ENCODE measurements around the gene ZNF622.
"Not testable (repeated sequence)": the region's sequence is repeated elsewhere in the genome, so short reads cannot be mapped to it uniquely, and the experiment has no call there.

The ZNF622 gene

DNA sequence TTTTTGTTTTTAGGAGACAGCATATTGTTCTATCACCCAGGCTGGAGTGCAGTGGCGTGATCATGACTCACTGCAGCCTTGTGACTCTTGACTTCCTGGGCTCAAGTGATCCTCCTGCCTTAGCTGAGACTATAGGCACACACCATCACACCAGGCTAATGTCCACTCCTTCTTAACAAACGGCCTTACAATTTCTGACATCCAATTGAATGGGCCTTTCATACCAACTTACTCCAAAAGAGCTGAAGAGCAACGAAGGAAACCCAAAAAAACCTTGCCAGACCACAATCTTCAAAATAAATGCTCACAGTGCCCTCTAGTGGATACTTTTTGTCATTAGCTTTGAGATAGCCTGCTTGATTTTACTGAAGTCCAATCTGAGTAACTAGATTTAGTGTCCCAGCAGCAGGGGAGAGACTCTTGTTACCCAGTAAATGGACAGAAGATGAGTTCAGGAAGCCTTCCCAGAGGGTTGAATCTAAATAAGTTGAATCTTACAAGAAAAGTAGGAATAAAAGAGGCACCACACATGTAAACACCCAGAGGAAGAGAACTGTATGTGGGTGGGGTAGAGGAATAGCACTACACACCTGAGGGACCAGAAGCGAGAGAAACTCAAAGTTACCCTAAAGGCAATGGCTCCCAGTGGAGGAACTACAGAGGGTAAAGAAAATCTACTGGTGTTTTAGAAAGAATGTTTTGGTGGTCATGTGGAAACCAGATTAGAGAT lies 9.3 kb downstream of the ZNF622 start:
- peaks cover 65% of the 10 kb centered on the region for H3K36me3 ChIP-seq (ENCODE audit: insufficient read depth, insufficient read length, low read length)
- no peak overlapping the region for H3K9ac ChIP-seq (ENCODE audit: insufficient read length, low read depth)
- H3K4me1 ChIP-seq (ENCODE audit: insufficient read depth, insufficient read length): peaks cover 2% of the 10 kb centered on the region
- H3K27me3 ChIP-seq (ENCODE audit: insufficient read depth, insufficient read length): no peaks in the 10 kb centered on the region
- no peak overlapping the region for H3K4me3 ChIP-seq (ENCODE audit: insufficient read length, low read depth)
- TF ChIP-seq ZNF274 (IDR thresholded peaks at IDR 0.05; ENCODE audit: low read depth, low read length) (no peak), SUZ12 (IDR thresholded peaks at IDR 0.05; ENCODE audit: extremely low read depth, insufficient read depth, insufficient read length) (no peak), YY1 (IDR thresholded peaks at IDR 0.05; ENCODE audit: insufficient read depth, insufficient read length) (no peak)
- peak; percentile 54 for DNase-seq (ENCODE audit: low read depth, low spot score)
- no peaks in the 10 kb centered on the region for H3K9me3 ChIP-seq (ENCODE audit: insufficient read depth, low read length)

DNA sequence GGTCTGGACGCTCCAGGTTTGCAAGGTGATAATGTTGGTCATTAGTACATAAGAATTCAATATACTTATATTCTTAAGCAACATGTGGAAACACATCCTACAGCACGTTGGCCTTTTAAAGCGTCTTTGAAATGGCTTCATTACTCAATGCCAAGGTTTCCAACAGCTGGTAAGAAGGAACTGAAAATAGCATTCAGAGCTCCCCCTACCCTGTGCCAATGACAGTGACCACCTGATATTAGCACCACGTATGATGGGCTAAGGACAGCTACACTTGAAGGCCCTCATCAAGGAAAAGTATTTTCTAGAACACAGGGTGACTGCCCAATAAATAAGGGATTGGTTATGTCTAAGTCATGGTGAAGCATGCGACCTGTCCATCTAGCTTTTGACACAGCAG lies 9.9 kb downstream of the ZNF622 start:
- H3K4me3 ChIP-seq (ENCODE audit: insufficient read length, low read depth): no peak overlapping the region
- H3K9ac ChIP-seq (ENCODE audit: insufficient read length, low read depth): no peak overlapping the region
- DNase-seq (ENCODE audit: low read depth, low spot score): no peak
- peaks cover 68% of the 10 kb centered on the region for H3K36me3 ChIP-seq (ENCODE audit: insufficient read depth, insufficient read length, low read length)
- TF ChIP-seq YY1 (IDR thresholded peaks at IDR 0.05; ENCODE audit: insufficient read depth, insufficient read length) (no peak), SUZ12 (IDR thresholded peaks at IDR 0.05; ENCODE audit: extremely low read depth, insufficient read depth, insufficient read length) (no peak), ZNF274 (IDR thresholded peaks at IDR 0.05; ENCODE audit: low read depth, low read length) (no peak)
- peaks cover 2% of the 10 kb centered on the region for H3K4me1 ChIP-seq (ENCODE audit: insufficient read depth, insufficient read length)
- H3K27me3 ChIP-seq (ENCODE audit: insufficient read depth, insufficient read length): no peaks in the 10 kb centered on the region
- H3K9me3 ChIP-seq (ENCODE audit: insufficient read depth, low read length): no peaks in the 10 kb centered on the region

DNA sequence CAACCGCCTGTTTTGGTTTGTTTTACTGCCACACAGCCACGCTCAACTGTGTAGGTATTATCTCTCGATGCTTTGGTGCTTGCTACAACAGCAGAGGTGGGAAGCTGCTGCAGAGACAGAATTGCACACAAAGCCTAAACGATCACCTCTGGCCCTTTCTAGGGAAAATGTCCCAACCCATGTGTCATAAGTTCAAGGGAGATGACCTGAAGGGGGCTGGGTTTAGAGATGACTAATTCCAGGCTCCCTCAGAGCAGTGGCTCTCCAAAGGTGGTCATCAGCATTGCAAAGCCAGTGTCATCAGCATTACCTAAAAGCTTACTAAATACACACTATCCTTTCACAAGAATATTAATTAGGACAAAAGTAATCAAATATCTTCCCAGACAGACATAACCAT lies 10.9 kb downstream of the ZNF622 start:
- no peaks in the 10 kb centered on the region for H3K9me3 ChIP-seq (ENCODE audit: insufficient read depth, low read length)
- H3K4me1 ChIP-seq (ENCODE audit: insufficient read depth, insufficient read length): peaks cover 2% of the 10 kb centered on the region
- no peak for DNase-seq (ENCODE audit: low read depth, low spot score)
- H3K27me3 ChIP-seq (ENCODE audit: insufficient read depth, insufficient read length): no peaks in the 10 kb centered on the region
- no peak overlapping the region for H3K9ac ChIP-seq (ENCODE audit: insufficient read length, low read depth)
- TF ChIP-seq YY1 (IDR thresholded peaks at IDR 0.05; ENCODE audit: insufficient read depth, insufficient read length) (no peak), SUZ12 (IDR thresholded peaks at IDR 0.05; ENCODE audit: extremely low read depth, insufficient read depth, insufficient read length) (no peak), ZNF274 (IDR thresholded peaks at IDR 0.05; ENCODE audit: low read depth, low read length) (no peak)
- H3K4me3 ChIP-seq (ENCODE audit: insufficient read length, low read depth): no peak overlapping the region
- H3K36me3 ChIP-seq (ENCODE audit: insufficient read depth, insufficient read length, low read length): peaks cover 73% of the 10 kb centered on the region

DNA sequence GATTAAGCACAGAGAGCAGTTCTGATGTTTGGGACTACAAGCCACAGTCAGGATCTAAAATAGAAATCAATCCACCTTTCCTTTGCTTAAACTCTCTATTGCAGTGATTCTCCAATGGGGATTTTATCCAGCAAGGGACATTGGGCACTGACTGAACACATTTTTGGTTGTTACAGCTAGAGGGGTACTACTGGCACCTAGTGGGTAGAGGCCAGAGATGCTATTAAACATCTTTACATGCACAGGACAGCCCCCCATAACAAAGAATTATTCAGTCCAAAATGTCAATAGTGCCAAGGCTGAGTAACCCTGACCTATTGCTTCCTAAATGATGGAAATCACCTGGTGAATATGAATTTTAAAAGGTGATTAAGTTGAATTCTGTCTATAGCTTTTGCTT lies 12.0 kb downstream of the ZNF622 start:
- no peak for TF ChIP-seq SUZ12 (IDR thresholded peaks at IDR 0.05; ENCODE audit: extremely low read depth, insufficient read depth, insufficient read length)
- TF ChIP-seq ZNF274 (IDR thresholded peaks at IDR 0.05; ENCODE audit: low read depth, low read length): no peak
- TF ChIP-seq YY1 (IDR thresholded peaks at IDR 0.05; ENCODE audit: insufficient read depth, insufficient read length): no peak
- no peak overlapping the region for H3K9ac ChIP-seq (ENCODE audit: insufficient read length, low read depth)
- peaks cover 2% of the 10 kb centered on the region for H3K4me1 ChIP-seq (ENCODE audit: insufficient read depth, insufficient read length)
- H3K27me3 ChIP-seq (ENCODE audit: insufficient read depth, insufficient read length): no peaks in the 10 kb centered on the region
- peaks cover 76% of the 10 kb centered on the region for H3K36me3 ChIP-seq (ENCODE audit: insufficient read depth, insufficient read length, low read length)
- no peaks in the 10 kb centered on the region for H3K9me3 ChIP-seq (ENCODE audit: insufficient read depth, low read length)
- no peak overlapping the region for H3K4me3 ChIP-seq (ENCODE audit: insufficient read length, low read depth)
- no peak for DNase-seq (ENCODE audit: low read depth, low spot score)

GRCh38 chr5:16450163-16450562 lies 15.4 kb downstream of the ZNF622 start:
- Histone ChIP-seq H3K4me1 (ENCODE audit: insufficient read depth, insufficient read length) (no peaks in the 10 kb centered on the region), H3K9ac (ENCODE audit: insufficient read length, low read depth) (no peak overlapping the region), H3K27me3 (ENCODE audit: insufficient read depth, insufficient read length) (no peaks in the 10 kb centered on the region), H3K9me3 (ENCODE audit: insufficient read depth, low read length) (no peaks in the 10 kb centered on the region), H3K36me3 (ENCODE audit: insufficient read depth, insufficient read length, low read length) (peaks cover 66% of the 10 kb centered on the region), H3K4me3 (ENCODE audit: insufficient read length, low read depth) (no peak overlapping the region)
- no peak for TF ChIP-seq ZNF274 (IDR thresholded peaks at IDR 0.05; ENCODE audit: low read depth, low read length)
- no peak for TF ChIP-seq SUZ12 (IDR thresholded peaks at IDR 0.05; ENCODE audit: extremely low read depth, insufficient read depth, insufficient read length)
- no peak for TF ChIP-seq YY1 (IDR thresholded peaks at IDR 0.05; ENCODE audit: insufficient read depth, insufficient read length)
- no peak for DNase-seq (ENCODE audit: low read depth, low spot score)

DNA sequence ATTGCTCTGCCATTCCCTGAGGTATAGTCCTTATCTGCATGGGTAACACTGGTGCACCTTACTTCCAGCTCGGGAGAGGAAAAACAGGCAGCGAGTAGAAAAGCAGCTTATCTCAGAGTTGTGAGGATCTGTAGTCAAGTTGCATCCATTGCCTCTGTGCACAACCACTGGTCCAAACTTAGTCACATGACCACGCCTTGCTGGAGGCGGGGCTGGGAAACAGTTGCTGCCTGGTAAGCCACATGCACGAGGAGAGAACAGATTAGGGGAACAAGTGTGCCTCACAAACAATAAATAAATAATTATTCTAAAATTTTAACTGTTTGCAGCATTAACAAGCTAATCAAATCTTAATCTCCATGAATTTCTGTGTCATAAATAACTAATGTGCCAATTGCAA lies 18.6 kb downstream of the ZNF622 start:
- no peak for TF ChIP-seq SUZ12 (IDR thresholded peaks at IDR 0.05; ENCODE audit: extremely low read depth, insufficient read depth, insufficient read length)
- no peak for TF ChIP-seq ZNF274 (IDR thresholded peaks at IDR 0.05; ENCODE audit: low read depth, low read length)
- no peak for TF ChIP-seq YY1 (IDR thresholded peaks at IDR 0.05; ENCODE audit: insufficient read depth, insufficient read length)
- DNase-seq (ENCODE audit: low read depth, low spot score): no peak
- Histone ChIP-seq H3K36me3 (ENCODE audit: insufficient read depth, insufficient read length, low read length) (peaks cover 53% of the 10 kb centered on the region), H3K9me3 (ENCODE audit: insufficient read depth, low read length) (no peaks in the 10 kb centered on the region), H3K27me3 (ENCODE audit: insufficient read depth, insufficient read length) (no peaks in the 10 kb centered on the region), H3K4me3 (ENCODE audit: insufficient read length, low read depth) (no peak overlapping the region), H3K9ac (ENCODE audit: insufficient read length, low read depth) (no peak overlapping the region), H3K4me1 (ENCODE audit: insufficient read depth, insufficient read length) (no peaks in the 10 kb centered on the region)

DNA sequence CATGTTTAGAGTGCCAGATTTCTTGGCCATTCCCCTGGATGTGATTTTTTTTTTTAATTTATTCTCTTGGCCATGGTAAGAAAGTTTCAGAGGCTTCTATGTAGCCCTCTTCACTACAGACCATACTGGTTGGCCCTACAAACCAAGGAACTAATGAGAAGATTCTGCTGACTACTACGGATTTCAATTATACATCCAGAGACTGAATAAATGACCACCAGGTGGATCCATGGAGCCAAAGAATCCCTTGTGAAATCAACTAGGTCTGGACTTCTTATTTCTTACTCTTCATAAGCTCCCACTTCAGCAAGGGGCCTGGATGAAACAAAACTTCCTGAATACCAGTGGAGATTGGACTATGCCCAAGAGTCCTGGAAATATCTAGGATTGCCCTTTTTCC lies 27.6 kb downstream of the ZNF622 start:
- TF ChIP-seq YY1 (IDR thresholded peaks at IDR 0.05; ENCODE audit: insufficient read depth, insufficient read length) (no peak), SUZ12 (IDR thresholded peaks at IDR 0.05; ENCODE audit: extremely low read depth, insufficient read depth, insufficient read length) (no peak), ZNF274 (IDR thresholded peaks at IDR 0.05; ENCODE audit: low read depth, low read length) (no peak)
- H3K27me3 ChIP-seq (ENCODE audit: insufficient read depth, insufficient read length): no peaks in the 10 kb centered on the region
- no peak for DNase-seq (ENCODE audit: low read depth, low spot score)

DNA sequence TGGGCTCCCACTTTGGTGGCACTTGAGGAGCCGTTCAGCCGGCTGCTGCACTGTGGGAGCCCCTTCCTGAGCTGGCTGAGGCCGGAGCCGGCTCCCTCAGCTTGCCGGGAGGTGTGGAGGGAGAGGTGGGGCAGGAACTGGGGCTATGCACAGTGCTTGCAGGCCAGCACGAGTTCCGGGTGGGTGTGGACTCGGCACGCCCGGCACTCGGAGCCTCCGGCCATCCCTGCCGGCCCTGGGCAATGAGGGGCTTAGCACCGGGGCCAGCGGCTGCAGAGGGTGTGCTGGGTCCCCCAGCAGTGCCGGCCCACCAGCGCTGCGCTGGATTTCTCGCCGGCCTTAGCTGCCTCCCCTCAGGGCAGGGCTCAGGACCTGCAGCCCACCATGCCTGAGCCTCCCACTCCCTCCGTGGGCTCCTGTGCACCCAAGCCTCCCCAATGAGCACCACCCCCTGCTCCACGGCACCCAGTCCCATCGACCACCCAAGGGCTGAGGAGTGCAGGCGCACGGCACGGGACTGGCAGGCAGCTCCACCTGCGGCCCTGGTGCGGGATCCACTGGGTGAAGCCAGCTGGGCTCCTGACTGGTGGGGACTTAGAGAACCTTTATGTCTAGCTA lies 29.4 kb downstream of the ZNF622 start:
- not testable (repeated sequence) for H3K9me3 ChIP-seq (ENCODE audit: insufficient read depth, low read length); H3K36me3 ChIP-seq (ENCODE audit: insufficient read depth, insufficient read length, low read length); DNase-seq (ENCODE audit: low read depth, low spot score); H3K9ac ChIP-seq (ENCODE audit: insufficient read length, low read depth); H3K27me3 ChIP-seq (ENCODE audit: insufficient read depth, insufficient read length); H3K4me3 ChIP-seq (ENCODE audit: insufficient read length, low read depth); H3K4me1 ChIP-seq (ENCODE audit: insufficient read depth, insufficient read length)

More for the DNA sequence above, 27.6 kb downstream of the ZNF622 start:
- Histone ChIP-seq H3K9ac (ENCODE audit: insufficient read length, low read depth) (no peak overlapping the region), H3K4me3 (ENCODE audit: insufficient read length, low read depth) (no peak overlapping the region), H3K4me1 (ENCODE audit: insufficient read depth, insufficient read length) (no peaks in the 10 kb centered on the region), H3K36me3 (ENCODE audit: insufficient read depth, insufficient read length, low read length) (no peaks in the 10 kb centered on the region), H3K9me3 (ENCODE audit: insufficient read depth, low read length) (peaks cover 9% of the 10 kb centered on the region; the same call in 1 of the 2 replicates)

Data from NT2/D1 (cell line).